Esophagus squamous epithelium (tissue), 4 donors: Measurements from ENCODE around the gene CBX4.

Experiments
- CTCF ChIP-seq, 6 experiments: fragments of 450-650 bp in 4 of 6; fragments of 200-600 bp in 2 of 6; sonication (generic) in 2 of 6; IDR thresholded peaks; one replicate each; pipeline ENCODE4 v1.5.1; 2016 to 2019; ENCODE audit warnings: antibody characterized with exemption in 6 of 6, mild to moderate bottlenecking in 4 of 6, moderate library complexity in 4 of 6
- POLR2A ChIP-seq, 4 donors: fragments of 450-650 bp; IDR thresholded peaks; one replicate each; pipeline ENCODE4 v1.6.1; 2017; ENCODE audit warnings: antibody characterized with exemption in 4 of 4, mild to moderate bottlenecking in 4 of 4, moderate library complexity in 3 of 4

- TF ChIP-seq CTCF (IDR thresholded peaks at IDR 0.05) (no peak), POLR2A (IDR thresholded peaks at IDR 0.05) (no peak)
Observed at GRCh38 chr17:79806446-79806760, 32.8 kb downstream of the CBX4 start.
